GM21576 (cell line): ENCODE data around the gene TCEA2.
"Not testable (repeated sequence)": the region's sequence is repeated elsewhere in the genome, so short reads cannot be mapped to it uniquely, and the experiment has no call there.

Source experiments
- ATAC-seq: cut with Tn5 transposase; IDR thresholded peaks from one replicate; pipeline ENCODE4 v1.9.1; 2021; ENCODE audit warnings: mild to moderate bottlenecking, moderate library complexity; ENCODE audit not compliant: unreplicated experiment

The TCEA2 gene

DNA sequence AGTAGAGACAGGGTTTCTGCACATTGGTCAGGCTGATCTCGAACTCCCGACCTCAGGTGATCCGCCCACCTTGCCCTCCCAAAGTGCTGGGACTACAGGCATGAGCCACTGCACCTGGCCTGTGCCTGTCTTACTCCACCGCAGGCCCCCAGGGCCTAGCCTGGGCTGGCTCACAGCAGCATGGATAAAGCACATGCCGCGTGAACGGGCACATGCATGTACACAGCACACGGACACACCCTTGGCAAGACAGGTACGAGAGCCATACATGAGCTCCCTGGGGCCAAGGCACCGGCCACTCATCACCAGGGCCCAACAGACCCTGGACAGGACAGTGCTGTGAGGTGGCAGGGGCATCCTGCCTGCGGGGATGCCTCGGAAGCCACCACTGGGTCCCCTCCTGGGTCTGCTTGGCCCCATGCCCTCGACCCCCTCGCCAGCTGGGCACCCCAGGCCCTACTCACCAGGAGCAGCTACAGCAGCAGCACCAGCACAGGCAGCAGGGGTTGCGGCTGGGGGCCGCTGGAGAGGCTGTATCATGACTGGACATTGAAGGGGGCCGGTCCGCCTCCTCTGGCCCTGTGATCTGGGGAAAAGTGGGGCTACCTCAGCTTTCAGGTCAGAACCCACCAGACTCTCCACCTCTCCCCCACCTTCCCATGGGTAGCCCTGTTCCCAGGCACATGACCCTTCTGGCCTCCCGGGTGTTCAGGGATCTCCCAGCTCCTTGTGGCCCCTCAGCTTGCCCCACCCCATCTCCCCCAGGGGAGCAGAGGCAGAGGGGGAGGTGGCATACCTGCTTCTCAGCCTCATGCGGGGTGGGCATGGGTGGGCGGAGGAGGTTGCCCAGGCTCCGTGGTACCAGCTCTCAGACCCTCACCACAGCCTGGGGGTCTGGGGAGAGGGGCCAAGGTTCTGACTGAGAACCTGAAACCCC is 13.3 kb downstream of the TCEA2 start:
- no peak for ATAC-seq

DNA sequence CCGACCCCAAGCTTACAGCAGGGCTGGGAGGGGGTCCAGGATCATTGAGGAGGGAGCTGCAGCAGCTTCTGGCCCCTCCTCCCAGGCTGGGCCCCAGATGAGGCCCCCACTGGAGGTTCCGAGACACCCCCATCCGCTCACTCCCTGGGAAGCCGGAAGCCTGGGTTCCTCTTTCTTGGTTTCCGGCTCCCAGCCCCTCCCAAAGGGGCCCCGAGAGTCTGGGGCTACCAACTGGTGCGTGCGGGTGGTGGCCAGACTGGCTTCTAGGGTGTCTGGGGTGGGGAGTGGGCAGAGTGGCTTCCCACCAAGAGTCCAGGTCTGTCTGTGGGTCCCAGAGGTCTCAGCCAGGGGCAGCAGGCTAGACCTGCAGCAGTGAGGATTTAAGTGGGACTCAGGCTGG is 14.1 kb downstream of the TCEA2 start:
- no peak for ATAC-seq

DNA sequence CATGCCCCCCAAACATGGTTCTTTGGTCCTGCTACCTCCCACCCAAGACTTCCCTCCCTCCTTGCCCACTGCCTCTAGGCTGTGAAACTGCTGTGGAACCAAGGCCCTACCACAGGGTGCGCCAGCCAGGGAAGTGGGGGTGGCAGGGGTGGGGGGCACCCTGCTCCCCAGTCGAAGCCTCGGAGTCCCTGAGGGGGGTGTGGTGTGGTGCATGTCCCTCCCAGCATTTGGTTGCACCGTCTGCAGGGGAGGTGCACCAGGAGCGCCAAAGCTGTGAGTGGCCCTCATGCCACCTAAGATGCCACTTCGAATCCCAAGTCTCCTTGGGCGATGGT is 14.5 kb downstream of the TCEA2 start:
- no peak for ATAC-seq

DNA sequence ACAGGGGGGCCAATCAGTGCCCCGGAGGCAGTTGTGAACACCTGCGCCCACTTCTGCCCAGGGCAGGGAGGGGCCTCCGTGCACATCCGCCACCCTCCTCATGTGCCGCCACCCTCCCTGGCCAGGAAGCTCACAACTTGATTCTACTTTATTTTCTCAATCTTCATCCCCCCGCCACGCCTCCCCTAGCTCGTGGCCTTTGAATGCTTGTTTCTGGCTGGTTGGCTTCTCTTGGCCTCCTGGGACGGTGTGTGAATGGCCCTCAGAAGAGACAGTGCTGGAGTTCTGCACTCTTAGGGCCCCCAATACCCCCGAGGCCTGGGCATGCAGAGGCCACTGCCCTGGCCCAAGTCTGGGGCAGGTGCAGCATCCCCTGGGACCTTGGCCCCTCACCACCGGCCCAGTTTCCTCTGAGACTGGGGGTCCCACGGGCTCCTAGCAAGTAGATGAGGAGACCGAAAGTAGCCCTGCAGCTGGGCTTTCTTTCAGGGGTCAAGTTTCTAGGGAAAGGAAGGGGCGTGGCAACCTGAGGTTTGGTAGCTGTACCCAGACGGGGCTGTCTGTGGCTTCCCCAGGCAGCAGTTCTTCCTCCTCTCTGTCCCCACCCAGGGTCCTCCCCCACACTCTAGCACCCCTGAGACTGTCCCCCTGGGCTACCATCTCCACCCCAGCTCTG is 15.0 kb downstream of the TCEA2 start:
- no peak for ATAC-seq

DNA sequence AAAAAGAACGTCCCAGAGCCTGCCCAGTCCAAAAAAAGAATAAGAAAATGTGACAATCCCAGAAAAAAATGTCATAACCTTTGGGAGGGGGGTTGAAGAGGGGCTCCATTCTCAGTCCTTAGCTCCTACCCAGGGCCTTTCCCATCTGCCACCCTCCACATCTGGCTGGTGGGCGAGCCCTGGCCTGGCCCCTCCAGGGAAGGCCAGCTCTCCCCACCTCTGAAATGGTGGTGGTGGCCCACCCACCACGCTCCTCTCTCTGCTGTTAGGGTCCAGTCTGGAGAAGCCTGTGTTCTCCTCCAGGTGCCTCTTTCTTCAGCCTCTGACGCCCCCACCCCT is 15.9 kb downstream of the TCEA2 start:
- ATAC-seq, result no peak

DNA sequence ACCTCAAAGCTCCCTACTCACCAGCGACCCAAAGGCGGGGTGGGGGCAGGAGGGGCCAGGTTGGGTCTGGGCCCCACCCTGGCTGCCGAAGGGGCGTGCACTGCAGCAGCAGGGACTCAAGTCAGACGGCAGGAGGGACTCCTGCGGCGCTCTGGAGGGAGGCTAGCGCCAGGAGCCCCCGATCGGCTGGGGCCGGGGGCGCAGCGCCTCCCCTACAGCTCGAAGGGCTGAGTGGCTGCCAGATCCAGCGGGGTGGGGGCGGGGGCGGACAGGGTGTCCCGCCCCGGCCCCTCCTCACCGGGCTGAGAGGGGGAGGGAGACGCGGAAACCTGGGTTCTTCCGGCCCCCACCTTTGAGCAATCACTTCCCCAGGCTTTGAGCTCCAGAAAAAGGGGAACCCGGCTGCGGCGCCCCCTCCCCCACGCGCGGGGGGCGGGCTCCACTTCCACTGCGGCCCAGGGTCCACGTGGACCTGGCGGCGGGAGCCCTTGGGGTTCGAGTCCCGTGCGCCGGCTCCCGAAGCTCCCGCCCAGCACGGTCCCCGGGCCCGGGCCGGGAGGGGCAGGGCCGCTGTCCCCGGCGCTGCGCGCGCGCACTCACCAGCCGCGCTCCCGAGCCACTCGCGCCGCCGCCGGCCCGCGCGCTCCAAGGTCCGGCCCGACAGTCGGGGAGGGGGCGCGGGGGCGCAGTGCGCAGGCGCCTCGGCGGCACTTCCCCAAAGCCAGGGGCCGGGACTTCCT is 16.4 kb downstream of the TCEA2 start, which contains the start of gene RGS19:
Gene RGS19 (minus strand): TSS at position 246 of the 740 bp plus-strand sequence. CDS start 2,632 bp downstream, outside the sequence.
- ATAC-seq, result peak; percentile 27

DNA sequence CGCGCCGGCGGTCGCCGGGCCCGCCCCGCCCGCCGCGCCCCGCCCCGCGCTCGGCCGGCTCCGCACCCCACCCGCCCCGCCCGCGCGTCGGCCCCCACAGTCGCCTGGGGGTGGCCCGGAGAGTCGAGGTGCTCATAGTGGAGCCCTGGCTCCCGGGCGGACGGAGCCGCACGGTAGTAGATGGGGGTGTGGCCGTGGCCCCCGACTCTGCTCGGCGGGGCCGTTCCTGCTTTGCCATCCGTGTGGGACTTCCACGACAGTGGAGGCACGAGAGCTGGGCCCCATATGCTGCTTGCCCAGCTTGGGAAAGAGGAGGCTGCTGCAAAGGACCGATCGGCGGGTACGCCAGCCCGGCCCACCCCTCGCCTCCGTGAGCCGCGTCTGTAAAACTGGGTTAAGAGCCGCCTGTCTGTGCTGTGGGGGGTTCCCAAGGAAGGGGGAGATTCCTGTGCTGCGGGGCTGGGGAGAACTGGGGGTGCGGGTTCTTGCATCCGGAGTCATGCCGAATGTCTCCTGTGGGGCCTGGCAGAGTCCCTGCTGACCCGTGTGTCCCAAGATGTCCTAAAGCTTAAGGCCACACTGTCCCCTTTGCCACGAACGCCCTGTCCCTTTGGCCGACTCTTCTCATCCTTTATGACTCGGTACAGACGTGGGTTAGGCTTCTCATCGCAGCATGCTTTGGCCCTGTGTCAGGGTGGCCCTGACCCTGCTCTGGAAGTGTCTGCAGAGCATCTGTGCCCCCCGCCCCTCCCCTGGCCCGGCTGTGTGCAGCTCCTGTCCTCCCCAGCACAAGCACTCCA is 17.2 kb downstream of the TCEA2 start, which contains the start of gene OPRL1:
Gene OPRL1 (plus strand): TSS at position 70 of the 800 bp plus-strand sequence. CDS start 12,639 bp downstream, outside the sequence.
- no peak for ATAC-seq

DNA sequence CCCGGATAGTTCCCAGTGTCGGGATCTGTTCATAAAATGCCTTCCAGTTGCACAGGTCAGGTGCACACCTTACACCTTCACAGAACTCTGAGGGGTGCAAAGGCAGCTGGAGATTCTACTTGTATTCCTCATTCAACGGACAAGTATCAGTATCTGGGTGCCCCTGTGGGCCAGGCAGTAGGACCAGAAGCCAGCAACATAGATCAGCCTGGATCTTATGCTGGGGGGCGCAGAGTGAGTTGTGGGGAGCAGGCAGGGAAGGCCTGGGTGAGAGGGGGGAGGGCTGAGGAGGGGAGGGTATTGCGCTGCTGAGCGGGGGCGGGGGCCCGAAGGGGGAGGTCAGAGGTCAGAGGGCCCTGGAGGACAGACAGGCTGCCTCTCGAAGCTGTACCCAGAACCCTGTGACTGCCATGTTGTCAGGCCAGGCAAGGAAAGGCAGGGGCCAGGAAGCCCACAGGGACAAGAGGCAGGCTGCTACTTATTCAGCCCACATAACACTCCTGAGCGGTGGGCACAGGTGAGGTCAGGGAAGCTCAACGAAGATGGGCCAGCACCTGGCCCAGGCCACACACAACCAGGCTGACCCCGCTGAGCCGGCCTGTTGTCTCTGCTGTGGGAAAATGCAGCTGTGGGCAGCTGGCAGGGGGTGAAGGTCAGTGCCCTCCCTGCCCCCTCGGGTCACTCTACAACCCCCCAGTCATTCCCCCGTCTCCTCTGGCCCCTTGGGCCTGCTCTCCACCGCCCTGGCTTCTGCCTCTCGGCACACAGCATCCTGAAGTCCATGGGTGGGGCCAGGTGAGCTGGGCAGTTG is 18.0 kb downstream of the TCEA2 start:
- no peak for ATAC-seq

DNA sequence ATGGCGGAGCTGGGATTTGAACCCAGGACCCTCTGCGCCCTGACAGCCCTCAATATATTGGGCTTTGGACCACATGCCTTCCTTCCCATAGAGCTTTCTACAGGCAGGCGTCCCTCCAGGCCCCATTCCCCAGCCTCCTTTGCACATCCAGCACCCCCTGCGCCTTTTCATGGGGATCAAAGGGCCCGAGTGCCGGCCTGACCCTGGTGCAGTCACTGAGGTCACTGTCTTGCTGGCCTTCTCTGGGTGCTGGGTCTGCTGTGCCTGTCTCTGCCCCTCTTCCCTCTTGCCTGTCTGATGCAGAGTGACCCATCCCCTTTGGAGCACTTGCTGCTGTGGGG is 18.6 kb downstream of the TCEA2 start:
- no peak for ATAC-seq

DNA sequence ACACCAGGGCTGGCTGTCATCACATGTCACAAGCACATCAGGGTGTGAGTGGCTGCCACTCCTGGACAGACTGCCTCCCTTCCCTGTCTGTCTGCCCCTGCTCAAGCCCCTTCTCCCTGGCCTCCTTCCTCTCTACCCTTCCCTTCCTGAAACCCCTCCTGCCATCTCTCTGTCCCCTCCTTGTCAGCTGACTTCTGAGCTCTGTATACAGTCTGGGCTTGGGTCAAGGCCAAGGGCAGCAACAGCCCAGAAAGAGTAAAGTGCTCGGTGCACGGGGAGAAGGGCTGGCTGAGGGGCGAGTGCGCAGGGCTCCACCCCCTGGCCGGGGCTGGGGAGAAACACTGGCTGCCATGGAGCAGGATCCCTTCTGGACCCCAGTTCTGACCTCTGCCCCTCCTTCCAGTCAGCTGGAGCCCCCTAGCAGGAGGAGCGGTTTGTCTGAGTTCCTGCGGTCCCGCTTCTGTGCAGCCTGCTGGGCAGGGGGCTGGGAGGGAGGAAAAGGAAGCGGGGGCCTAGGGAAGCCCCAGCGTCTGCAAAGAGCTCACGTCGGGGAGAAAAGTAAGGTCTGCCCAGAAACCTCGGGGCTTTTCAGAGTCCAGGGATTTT is 19.2 kb downstream of the TCEA2 start:
- ATAC-seq, result no peak

DNA sequence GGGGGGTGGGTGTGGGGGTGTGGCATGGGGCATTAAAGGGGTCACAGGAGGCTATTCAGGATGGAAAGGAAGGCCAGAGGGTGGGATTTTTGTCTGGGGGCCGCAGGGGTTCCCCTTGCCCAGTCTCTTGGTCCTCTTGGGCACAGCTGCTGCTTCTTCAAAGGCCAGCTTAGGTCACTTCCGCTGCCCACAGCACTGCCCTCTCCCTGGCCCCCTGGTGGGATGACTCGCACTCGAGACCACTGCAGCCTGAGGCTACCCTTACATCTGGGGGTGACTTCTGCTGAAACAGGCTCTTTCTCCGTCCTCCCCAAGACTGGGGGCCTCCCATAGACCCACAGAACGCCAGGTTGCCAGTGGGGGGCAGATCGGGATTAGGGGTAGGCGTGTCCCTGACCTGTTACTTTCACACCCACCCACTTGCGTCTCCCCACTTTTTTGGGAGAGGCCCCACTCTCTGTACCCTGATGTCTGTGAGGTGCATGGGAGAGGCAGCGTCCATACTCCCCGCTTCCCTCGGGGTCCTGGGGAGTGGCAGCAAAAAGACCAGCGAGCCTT is 19.9 kb downstream of the TCEA2 start:
- no peak for ATAC-seq

DNA sequence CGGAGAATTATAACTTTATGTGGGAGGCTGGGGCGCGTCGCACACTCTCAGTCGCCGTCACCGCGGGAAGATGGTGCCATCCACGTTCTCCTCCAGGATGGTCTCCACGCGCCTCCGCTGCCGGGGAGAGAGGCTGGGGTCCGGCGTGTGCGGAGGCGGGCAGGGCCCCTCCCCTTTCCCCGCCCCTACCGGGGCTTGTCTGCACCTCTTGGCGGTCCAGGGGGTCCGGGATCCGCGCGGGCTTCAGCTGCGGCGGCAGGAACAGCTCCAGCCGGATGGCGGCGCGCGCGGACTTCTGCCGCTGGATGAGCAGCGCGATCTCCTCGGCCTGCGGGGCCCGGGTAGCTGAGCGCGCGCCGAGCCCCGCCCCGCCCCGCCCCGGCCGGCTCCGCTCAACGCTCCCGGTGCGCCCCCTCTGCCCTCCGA is 20.4 kb downstream of the TCEA2 start:
- ATAC-seq, result no peak

DNA sequence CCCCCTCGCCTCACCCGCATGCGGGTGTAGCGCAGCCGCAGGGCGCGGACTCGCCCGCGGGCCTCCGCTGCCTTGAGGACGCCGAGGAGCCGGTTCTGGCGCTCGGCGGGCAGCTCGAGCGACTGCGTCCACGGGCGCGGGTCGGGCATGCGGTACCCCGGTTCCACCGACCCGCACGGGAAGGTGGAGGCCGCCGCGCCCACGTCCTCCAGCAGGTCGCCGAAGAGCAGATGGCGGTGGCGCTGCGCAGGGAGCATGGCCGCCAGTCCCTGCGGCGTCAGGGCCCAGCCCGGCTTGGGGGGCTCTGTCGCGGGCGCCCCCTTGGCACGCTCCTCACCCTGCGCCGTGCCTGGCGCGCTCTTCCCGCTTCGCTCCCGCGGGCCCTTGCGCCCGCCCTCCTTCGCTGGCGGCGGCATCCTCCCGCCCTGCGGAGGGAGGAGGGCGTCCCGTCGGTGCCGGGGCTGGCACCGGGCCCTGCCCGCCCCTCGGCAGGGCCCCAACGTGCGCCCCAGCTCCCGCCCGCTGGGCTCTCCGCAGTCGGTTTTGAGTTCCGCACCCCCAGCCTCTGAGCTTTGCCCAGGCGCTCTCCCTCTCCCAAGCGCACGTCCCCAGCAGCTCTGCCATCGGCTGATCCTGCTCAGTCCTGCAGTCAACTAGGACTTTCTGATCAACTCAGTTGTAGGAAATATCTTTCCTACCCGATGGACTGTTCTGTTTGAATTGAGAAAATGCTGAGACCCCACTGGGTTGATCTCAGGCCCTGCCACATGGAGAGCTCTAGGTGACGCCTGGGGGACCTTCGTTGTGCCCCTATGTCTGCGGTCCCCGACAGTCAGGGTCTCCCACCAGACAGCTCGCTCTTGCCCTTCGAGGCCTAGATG is 21.0 kb downstream of the TCEA2 start, which contains the start of gene LKAAEAR1:
Gene LKAAEAR1 (minus strand): TSS at position 595 of the 881 bp plus-strand sequence. CDS start 179 bp downstream, at position 416.
- ATAC-seq, result no peak

DNA sequence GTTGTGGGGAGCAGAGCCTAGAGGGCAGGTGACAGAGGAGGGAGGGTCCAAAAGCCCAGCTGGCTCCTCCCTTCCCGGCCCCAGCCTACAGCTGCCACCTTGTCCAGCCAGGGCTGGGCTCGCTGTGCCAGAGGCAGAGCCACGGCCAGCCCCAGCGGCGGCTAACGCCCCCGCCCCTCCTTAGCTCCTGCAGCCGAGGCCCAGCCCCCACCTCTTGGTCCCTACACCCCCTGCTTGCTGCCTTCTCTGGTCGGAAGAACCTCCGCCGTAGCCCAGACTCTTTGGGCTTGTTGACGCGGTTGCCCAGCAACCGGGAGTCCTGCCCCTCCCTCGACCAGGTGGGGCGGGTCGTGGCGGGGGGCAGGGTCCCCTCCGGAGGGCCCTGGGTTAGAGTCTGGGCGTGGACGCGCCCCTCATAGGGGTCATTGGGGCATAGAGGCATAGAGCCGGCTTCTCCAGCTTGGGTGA is 21.7 kb downstream of the TCEA2 start:
- ATAC-seq, result no peak

DNA sequence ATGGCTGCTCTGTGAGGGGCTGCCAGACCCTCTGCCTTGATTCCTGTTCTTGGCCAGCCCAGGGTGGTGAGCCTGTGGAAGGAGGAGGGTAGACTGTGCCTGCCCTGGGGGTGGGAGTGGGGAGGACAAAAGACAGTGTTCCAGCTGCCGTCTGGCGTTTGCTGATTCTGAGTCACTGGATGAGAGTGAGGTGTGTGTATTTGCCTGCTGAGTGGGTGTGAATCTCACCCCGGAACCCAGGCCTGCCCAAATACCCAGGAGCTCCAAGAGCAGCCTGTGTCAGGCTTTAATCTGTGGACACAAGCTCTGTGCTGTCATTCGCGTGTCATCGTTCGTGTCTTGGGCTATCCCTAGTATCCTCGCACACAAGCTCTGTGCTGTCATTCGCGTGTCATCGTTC is 23.8 kb downstream of the TCEA2 start:
- no peak for ATAC-seq

DNA sequence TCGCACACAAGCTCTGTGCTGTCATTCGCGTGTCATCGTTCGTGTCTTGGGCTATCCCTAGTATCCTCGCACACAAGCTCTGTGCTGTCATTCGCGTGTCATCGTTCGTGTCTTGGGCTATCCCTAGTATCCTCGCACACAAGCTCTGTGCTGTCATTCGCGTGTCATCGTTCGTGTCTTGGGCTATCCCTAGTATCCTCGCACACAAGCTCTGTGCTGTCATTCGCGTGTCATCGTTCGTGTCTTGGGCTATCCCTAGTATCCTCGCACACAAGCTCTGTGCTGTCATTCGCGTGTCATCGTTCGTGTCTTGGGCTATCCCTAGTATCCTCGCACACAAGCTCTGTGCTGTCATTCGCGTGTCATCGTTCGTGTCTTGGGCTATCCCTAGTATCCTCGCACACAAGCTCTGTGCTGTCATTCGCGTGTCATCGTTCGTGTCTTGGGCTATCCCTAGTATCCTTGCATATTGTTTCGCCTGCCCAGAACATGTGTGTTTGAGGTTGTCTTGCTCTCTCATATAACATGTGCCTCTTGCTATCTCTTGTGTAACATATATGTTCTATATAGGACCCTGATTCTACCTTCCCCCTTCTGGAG is 24.3 kb downstream of the TCEA2 start:
- ATAC-seq, result not testable (repeated sequence)

DNA sequence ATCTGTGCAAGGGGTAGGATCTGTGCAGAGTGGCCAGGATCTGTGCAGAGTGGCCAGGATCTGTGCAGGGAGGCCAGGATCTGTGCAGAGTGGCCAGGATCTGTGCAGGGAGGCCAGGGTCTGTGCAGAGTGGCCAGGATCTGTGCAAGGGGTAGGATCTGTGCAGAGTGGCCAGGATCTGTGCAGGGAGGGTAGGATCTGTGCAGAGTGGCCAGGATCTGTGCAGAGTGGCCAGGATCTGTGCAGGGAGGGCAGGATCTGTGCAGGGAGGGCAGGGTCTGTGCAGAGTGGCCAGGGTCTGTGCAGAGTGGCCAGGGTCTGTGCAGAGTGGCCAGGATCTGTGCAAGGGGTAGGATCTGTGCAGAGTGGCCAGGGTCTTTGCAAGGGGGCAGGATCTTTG is 25.6 kb downstream of the TCEA2 start:
- not testable (repeated sequence) for ATAC-seq

DNA sequence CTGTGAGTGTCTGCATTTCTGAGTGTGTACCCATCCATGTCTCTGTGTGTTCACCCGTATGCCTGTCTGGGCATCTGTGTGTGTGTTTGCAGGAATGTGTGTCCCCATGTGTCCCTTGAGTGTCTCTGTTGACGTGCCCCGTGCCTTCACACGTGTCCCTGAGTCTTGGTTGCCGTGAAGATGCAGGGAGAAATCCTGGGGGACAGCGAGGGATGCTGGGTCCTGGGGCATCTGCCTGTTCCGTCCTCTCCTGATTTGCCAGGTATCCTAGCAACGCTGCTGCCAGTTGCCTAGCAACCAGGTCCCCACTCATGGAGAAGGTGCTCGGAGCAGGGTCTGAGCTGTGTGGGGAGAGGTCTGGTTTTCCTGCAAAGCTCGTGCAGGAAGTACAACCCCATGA is 27.2 kb downstream of the TCEA2 start:
- no peak for ATAC-seq
